ENCODE measurements around the gene DPP6. TPM values are rescaled to one million over a fixed set of nuclear protein-coding genes. Genes with fewer than 3 reads are reported as not detected.

DPP6 gene
- total RNA-seq, 2 experiments from 2014 or later, result not detected

DNA sequence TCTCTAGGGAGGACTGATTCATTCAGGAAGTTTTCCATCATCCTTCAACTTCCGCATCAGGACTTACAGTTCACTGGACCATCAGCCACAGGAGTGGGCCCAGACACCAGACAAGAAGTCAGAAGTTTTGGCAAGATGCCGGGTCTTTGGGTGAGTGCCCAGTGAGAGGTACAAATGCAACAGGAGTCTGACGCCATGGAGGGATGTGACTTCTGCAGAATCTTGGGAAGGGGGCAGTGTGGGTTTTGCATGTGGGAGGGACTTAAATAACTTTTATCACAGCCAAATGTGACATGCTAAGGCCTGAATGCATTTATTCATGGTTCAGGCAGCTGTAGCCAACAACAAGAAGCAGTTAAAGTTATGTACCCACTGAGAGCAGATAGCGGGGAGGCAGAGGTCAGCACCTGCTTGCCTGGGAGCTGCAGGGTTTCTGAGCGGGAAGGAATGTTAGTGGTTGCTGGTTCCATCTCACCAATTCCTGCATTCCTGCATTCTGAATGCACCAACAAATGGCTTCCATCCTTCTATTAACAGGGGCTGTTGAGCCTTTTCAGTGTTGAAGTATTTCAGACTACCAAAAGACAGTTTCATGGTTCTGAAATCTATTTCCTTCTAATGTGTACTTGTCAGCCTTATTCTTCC is 575.6 kb downstream of the DPP6 start:
- Histone ChIP-seq H3K36me3 (ENCODE audit: insufficient read depth, low read length) (no peaks in the 10 kb centered on the region), H3K4me3 (ENCODE audit: low read length) (no peak overlapping the region), H3K27me3 (ENCODE audit: control insufficient read depth in 1 of 2, insufficient read depth in 2 of 2, low read length in 2 of 2) (no peaks in the 10 kb centered on the region), H3K9me3 (ENCODE audit: control insufficient read depth in 1 of 2, insufficient read depth in 1 of 2, low read length in 2 of 2) (peaks cover 0 to 16% of the 10 kb centered on the region in 2 experiments), H3K27ac (ENCODE audit: low read depth in 1 of 2, low read length in 2 of 2) (no peak overlapping the region), H3K4me1 (ENCODE audit: insufficient read depth, low read length) (no peaks in the 10 kb centered on the region)
- Mint-ChIP-seq H3K36me3 (ENCODE audit: low read depth) (no peaks in the 10 kb centered on the region), H3K27ac (no peak overlapping the region), H3K27me3 (no peaks in the 10 kb centered on the region), H3K9me3 (no peaks in the 10 kb centered on the region), H3K4me3 (no peak overlapping the region), H3K4me1 (ENCODE audit: low read depth) (no peaks in the 10 kb centered on the region)
- intact Hi-C loops (cut with DNase I, micrococcal nuclease), result no loop called here
- ATAC-seq (ENCODE audit: poor library complexity) (no peak), DNase-seq (no peak)
- ChIA-PET CTCF (no interaction called here), POLR2A (no interaction called here)
- TF ChIP-seq, protein P1, sequence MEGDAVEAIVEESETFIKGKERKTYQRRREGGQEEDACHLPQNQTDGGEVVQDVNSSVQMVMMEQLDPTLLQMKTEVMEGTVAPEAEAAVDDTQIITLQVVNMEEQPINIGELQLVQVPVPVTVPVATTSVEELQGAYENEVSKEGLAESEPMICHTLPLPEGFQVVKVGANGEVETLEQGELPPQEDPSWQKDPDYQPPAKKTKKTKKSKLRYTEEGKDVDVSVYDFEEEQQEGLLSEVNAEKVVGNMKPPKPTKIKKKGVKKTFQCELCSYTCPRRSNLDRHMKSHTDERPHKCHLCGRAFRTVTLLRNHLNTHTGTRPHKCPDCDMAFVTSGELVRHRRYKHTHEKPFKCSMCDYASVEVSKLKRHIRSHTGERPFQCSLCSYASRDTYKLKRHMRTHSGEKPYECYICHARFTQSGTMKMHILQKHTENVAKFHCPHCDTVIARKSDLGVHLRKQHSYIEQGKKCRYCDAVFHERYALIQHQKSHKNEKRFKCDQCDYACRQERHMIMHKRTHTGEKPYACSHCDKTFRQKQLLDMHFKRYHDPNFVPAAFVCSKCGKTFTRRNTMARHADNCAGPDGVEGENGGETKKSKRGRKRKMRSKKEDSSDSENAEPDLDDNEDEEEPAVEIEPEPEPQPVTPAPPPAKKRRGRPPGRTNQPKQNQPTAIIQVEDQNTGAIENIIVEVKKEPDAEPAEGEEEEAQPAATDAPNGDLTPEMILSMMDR (IDR thresholded peaks at IDR 0.05), result no peak

DNA sequence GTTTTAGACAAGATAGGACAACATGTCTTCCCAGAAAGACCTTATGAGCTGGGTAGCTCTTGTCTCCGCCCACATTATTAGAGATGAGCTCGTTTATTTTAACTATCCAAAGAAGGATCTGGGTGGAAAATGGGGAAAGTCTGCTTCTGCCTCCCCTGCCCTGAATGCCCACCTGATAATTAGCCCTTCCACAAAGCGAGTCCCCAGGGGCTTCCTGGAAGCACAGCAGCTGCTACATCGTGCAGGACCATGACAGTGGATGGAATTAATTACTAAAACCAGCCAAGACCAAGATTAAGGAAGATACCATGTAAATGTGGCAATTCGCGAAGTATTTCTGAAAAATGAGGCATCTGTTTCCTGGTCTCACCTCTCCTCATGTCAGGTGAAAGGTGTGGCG is 576.4 kb downstream of the DPP6 start:
- ChIA-PET CTCF (no interaction called here), POLR2A (no interaction called here)
- no peak for DNase-seq
- H3K27ac ChIP-seq (ENCODE audit: low read depth in 1 of 2, low read length in 2 of 2), result no peak overlapping the region
- Mint-ChIP-seq H3K27ac (no peak overlapping the region), H3K4me3 (no peak overlapping the region), H3K9me3 (no peaks in the 10 kb centered on the region), H3K4me1 (ENCODE audit: low read depth) (no peaks in the 10 kb centered on the region), H3K36me3 (ENCODE audit: low read depth) (no peaks in the 10 kb centered on the region), H3K27me3 (no peaks in the 10 kb centered on the region)
- intact Hi-C loops (cut with DNase I, micrococcal nuclease), result no loop called here
- peaks cover 0 to 12% of the 10 kb centered on the region in 2 experiments for H3K9me3 ChIP-seq (ENCODE audit: control insufficient read depth in 1 of 2, insufficient read depth in 1 of 2, low read length in 2 of 2)
- no peaks in the 10 kb centered on the region for H3K27me3 ChIP-seq (ENCODE audit: control insufficient read depth in 1 of 2, insufficient read depth in 2 of 2, low read length in 2 of 2)
- no peak overlapping the region for H3K4me3 ChIP-seq (ENCODE audit: low read length)
- H3K4me1 ChIP-seq (ENCODE audit: insufficient read depth, low read length), result no peaks in the 10 kb centered on the region
- no peak for ATAC-seq (ENCODE audit: poor library complexity)
- H3K36me3 ChIP-seq (ENCODE audit: insufficient read depth, low read length), result no peaks in the 10 kb centered on the region
- TF ChIP-seq, protein P1 (IDR thresholded peaks at IDR 0.05), result no peak

DNA sequence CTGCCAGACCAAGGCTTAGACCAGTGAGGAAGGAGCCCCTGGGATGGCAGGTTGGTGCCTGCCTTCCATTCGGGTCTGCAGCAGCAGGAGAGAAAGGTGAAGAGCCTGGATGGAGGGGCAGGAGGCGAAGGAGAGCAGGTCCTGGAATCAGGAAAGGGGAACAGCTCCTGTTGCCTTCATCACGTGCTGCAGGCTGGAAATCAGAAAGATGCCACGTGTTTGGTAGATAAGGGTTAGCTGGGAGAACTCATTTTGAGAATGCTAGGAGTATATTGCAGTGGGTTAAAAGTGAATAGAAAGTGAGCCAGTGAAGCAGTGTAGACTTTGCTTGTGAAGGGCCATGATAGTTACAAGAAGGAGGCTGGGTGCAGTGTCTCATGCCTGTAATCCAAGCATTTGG is 579.0 kb downstream of the DPP6 start:
- intact Hi-C loops (cut with DNase I, micrococcal nuclease), result no loop called here
- H3K4me3 Mint-ChIP-seq, result no peak overlapping the region

More for the DNA sequence above, 579.0 kb downstream of the DPP6 start:
- peaks cover 7% of the 10 kb centered on the region for H3K9me3 Mint-ChIP-seq
- H3K36me3 ChIP-seq (ENCODE audit: insufficient read depth, low read length), result no peaks in the 10 kb centered on the region
- H3K9me3 ChIP-seq (ENCODE audit: control insufficient read depth in 1 of 2, insufficient read depth in 1 of 2, low read length in 2 of 2), result peaks cover 0 to 5% of the 10 kb centered on the region in 2 experiments
- TF ChIP-seq, protein P1 (IDR thresholded peaks at IDR 0.05), result no peak
- no peak overlapping the region for H3K27ac Mint-ChIP-seq
- no peaks in the 10 kb centered on the region for H3K36me3 Mint-ChIP-seq (ENCODE audit: low read depth)
- DNase-seq (no peak), ATAC-seq (ENCODE audit: poor library complexity) (no peak)
- H3K4me1 Mint-ChIP-seq (ENCODE audit: low read depth), result no peaks in the 10 kb centered on the region
- no peaks in the 10 kb centered on the region for H3K27me3 ChIP-seq (ENCODE audit: control insufficient read depth in 1 of 2, insufficient read depth in 2 of 2, low read length in 2 of 2)
- ChIA-PET POLR2A (interaction anchor here (0.6 kb wide), 1 partner anchor 1332 kb away, joined by 3 read pairs; no protein-coding TSS in a partner anchor), CTCF (no interaction called here)
- no peaks in the 10 kb centered on the region for H3K4me1 ChIP-seq (ENCODE audit: insufficient read depth, low read length)
- H3K27ac ChIP-seq (ENCODE audit: low read depth in 1 of 2, low read length in 2 of 2), result no peak overlapping the region
- H3K27me3 Mint-ChIP-seq, result no peaks in the 10 kb centered on the region
- no peak overlapping the region for H3K4me3 ChIP-seq (ENCODE audit: low read length)

Measured in CD4-positive, alpha-beta T cell (primary cell).